GM21528 (cell line): ENCODE data around the gene PPP1R12B.

ENCODE experiments used
- ATAC-seq: cut with Tn5 transposase; IDR thresholded peaks from one replicate; pipeline ENCODE4 v1.9.1; 2021; ENCODE audit warnings: mild to moderate bottlenecking, moderate library complexity; ENCODE audit not compliant: unreplicated experiment, low FRiP score

Gene PPP1R12B, protein sequence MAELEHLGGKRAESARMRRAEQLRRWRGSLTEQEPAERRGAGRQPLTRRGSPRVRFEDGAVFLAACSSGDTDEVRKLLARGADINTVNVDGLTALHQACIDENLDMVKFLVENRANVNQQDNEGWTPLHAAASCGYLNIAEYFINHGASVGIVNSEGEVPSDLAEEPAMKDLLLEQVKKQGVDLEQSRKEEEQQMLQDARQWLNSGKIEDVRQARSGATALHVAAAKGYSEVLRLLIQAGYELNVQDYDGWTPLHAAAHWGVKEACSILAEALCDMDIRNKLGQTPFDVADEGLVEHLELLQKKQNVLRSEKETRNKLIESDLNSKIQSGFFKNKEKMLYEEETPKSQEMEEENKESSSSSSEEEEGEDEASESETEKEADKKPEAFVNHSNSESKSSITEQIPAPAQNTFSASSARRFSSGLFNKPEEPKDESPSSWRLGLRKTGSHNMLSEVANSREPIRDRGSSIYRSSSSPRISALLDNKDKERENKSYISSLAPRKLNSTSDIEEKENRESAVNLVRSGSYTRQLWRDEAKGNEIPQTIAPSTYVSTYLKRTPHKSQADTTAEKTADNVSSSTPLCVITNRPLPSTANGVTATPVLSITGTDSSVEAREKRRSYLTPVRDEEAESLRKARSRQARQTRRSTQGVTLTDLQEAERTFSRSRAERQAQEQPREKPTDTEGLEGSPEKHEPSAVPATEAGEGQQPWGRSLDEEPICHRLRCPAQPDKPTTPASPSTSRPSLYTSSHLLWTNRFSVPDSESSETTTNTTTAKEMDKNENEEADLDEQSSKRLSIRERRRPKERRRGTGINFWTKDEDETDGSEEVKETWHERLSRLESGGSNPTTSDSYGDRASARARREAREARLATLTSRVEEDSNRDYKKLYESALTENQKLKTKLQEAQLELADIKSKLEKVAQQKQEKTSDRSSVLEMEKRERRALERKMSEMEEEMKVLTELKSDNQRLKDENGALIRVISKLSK

DNA sequence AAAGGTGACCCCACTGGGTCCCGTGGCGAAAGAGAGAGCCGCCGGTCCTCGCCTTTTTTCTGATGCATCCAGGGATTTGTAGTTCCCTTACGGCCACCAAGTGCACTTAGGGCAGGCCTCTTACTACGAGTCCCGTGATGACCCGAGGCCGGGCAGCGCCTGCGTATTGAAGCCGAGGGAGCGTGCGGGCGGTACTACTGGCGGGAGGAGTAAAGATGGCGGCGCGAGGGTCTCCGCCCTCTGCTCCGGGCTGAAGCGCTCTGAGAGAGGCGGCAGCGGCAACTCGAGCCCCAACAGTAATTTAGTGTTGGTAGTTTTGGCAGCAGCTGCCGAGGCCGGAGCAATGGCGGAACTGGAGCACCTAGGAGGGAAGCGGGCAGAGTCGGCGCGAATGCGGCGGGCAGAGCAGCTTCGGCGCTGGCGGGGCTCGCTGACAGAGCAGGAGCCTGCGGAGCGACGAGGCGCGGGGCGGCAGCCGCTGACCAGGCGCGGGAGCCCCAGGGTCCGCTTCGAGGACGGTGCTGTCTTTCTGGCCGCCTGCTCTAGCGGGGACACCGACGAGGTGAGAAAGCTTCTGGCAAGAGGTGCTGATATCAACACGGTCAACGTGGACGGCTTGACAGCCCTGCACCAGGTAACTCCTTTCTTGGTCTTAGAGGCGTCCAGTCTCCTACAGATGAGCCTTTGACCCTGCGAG lies at the start of gene PPP1R12B:
TSS of gene PPP1R12B (plus strand) at position 191 of the 697 bp plus-strand sequence. CDS start at position 344, 153 bp downstream.
- peak; percentile 96 for ATAC-seq

DNA sequence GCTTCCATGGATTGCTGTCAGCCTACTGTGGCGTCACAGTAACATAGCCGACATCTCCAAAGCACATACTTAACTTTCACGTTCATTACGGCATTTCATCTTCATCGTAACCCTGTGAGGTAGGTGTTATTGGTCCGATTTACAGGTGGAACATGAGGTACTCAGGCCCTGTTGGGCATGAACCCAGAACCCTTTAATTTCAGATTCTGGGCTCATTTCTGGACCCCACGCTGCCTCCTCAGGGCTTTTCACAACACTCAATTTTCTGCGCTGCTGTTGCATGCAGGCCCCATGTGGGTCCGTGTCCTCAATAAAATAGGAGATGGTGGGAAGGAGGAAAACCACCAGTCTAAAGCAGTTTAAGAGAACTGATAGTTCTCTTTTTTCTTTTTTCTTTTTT lies 46.3 kb upstream of the PPP1R12B start:
- ATAC-seq, result no peak

DNA sequence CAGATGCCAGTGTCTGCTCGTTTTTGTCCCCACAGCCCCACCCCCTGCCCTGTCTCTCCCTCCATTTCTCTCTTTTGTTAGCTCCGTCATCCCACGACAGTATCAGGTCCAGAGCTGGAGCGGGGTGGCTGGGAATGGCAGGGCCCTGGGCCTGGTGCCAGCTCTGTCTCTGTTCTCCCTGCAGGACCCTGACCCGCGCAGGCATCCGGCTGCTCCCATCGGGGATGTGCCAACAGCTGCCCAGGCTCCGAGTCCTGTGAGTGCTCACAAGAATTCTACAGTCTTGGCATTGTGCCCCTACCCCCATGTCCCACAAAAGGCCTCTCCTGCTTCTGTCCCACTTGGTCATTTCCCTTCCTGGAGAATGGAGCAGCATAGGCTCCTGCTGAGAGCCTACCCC lies 44.1 kb upstream of the PPP1R12B start:
- no peak for ATAC-seq

DNA sequence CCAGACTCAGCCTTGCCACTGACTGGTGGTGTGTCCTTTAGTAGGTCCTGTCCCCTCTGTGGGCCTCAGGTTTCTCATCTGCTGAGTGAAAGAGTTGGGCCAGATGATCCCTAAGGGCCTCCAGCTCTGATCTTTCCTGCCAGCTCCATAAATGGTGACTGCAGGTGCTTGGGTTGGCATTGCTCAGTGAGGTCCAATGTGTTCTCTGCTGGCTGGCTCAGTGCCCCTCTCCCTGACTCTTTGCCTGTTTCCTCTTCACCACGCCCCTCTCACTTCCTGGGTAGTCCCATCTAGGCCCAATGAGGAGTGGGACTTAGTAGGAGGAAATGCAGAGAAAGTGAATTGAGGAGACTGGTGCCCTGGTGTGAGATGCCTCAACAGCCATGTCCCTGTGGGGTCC lies 43.3 kb upstream of the PPP1R12B start:
- ATAC-seq, result no peak

DNA sequence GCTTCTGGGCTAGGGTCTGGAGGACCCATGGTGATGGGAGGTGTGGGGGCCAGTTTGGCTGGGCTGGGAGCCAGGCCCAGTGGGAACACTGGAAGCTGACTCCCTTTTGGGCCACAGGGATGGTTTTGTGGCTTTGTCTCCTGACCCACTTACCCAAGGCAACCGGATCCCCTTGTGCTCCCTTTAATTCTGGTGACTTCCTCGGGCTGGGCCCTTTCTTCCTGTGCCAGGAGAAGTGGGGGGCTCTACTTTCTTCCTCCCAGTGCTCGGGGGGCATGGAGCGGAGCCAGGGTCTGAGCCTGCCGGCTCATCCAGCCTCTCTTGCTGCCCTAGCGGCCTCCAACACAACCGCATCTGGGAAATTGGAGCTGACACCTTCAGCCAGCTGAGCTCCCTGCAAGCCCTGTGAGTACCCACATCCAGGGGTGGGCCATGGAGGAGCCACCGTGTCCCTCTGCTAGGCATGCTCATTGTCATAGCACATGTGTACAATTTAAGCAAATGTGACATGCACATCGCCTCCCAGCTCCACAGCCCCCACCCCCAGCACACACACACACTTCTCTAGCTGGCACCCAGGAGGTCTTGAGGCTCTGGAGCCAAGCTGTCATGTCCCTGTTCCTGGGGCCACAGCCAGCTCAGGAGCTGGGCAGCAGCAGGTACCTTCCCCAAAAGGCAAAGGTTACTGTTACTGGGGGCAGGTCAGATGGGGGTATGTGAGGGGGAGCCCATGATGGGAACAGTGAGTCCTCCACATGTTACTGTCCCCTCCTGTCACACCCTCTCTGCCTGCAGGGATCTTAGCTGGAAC lies 41.8 kb upstream of the PPP1R12B start:
- no peak for ATAC-seq

DNA sequence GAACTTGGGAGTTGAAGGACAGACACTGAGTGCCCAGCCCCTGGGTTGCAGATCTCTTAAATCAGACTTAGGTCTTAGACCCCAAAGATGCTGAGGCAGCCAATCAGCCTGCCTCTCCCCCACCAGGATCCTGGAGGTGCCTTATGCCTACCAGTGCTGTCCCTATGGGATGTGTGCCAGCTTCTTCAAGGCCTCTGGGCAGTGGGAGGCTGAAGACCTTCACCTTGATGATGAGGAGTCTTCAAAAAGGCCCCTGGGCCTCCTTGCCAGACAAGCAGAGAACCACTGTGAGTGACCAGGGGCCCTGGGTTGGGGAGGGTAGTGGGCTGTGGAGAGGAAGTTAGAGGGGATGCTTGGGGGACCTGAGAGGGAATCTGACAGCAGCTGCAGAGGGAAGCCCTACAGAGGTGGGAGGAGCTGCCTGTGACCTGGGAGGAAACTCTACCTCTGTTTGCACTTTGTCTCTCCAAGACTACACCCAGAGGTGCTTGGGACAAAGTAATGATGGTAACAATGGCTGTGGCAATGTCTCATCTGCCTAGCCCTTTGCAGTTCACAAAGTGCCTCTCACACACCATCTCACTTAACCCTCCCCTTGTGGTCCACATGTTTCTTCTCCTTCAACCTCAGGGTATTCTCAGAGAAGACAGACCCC lies 38.3 kb upstream of the PPP1R12B start:
- no peak for ATAC-seq

DNA sequence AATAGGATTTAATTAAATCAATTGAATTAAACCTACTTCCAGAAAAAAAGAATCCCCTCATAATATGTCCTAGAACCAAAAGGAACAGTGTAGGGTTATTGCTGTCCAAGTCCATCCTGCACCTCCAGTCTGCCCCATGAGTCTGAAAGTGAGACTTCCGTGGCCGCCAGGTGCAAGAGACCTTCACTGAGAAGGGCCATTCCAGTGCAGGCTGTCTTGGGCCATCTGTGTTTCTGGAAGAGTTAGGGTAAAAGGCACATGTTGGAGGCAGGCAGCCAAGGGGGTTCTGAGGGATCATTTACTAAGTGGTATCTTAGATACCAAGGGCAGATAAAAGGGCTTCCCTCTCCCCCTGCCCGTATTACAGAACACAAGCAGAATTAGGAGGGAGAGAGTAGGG lies 37.8 kb upstream of the PPP1R12B start:
- no peak for ATAC-seq

DNA sequence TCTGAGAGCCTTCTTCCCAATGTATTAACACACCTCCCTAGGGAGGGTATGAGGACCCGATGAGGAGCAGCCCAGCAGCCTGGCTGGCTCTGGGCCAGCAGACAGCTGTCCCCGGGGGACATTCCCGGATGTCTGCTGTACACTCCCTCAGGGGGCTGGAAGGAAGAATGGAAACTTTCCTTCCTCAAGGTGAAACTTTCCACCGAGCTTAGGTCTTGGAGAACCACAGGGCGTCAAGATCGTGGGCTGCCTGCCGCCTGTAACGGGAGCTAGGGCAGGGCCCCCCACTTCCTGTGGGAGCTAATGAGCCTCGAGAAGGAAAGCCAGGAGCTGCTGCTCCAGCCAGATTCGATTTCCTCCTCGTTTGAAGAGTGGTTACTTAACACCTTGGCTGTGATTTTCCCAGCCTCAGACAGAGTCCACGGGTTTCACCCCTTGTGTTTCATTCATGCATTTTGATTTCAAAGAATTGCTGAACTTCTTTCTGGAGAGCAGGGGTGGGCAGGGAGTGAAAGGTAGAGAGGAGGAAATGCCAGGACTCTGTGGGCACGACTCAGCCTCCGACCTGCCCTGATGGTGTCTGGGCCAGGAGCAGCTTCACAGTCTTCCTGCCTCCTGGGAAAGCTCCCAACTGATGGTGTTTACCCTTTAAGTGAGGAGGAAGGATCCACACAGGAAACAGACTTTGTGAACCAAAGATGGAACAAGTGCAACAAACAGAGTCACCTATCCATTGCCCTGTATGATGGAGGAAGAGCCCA lies 36.4 kb upstream of the PPP1R12B start:
- ATAC-seq, result no peak

DNA sequence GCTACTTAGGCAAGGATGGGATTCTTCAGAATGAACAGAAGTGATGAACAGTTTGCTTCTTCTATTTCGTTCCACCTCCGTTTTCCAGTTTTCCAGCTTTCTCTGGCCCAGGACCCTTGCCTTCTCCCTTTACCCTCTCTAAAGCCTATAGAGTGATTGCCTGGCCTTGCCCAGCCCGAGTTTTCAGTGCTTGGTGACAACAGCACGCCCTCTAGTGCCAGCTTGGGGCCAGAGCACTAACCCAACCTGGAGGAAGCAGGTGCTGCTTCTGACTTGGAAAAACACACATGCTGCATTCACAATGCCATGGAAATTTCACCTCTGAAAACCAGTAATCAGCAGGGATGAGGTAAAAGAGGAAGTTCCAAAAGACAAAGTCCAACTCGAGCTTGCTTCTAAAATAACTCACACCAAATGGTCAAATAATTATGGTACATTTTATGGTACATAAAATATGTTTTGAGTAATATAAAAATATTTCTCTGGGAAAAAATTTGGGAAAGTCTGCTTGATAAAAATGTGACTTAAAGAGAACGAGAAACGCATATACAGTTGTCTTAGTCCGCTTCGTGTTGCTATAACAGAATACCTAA lies 32.8 kb upstream of the PPP1R12B start:
- ATAC-seq, result no peak

DNA sequence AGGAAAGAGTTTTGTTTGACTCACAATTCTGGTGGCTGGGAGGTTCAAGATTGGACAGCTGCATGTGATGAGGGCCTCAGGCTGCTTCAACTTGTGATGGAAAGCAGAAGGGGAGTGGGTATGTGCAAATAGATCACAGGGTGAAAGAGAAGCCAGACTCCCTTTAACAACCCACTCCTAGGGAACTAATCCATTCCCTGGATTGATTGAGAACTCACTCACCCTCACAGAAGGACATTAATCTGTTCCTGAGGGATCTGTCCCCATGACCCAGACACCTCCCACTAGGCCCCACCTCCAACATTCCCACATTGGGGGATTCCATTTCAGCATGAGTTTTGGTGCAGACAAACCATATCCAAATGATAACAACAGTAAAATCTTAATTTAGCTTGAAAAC lies 32.3 kb upstream of the PPP1R12B start:
- ATAC-seq, result no peak

DNA sequence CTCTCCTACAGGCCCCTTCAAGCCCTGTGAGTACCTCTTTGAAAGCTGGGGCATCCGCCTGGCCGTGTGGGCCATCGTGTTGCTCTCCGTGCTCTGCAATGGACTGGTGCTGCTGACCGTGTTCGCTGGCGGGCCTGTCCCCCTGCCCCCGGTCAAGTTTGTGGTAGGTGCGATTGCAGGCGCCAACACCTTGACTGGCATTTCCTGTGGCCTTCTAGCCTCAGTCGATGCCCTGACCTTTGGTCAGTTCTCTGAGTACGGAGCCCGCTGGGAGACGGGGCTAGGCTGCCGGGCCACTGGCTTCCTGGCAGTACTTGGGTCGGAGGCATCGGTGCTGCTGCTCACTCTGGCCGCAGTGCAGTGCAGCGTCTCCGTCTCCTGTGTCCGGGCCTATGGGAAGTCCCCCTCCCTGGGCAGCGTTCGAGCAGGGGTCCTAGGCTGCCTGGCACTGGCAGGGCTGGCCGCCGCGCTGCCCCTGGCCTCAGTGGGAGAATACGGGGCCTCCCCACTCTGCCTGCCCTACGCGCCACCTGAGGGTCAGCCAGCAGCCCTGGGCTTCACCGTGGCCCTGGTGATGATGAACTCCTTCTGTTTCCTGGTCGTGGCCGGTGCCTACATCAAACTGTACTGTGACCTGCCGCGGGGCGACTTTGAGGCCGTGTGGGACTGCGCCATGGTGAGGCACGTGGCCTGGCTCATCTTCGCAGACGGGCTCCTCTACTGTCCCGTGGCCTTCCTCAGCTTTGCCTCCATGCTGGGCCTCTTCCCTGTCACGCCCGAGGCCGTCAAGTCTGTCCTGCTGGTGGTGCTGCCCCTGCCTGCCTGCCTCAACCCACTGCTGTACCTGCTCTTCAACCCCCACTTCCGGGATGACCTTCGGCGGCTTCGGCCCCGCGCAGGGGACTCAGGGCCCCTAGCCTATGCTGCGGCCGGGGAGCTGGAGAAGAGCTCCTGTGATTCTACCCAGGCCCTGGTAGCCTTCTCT lies 30.3 kb upstream of the PPP1R12B start:
- ATAC-seq, result no peak

DNA sequence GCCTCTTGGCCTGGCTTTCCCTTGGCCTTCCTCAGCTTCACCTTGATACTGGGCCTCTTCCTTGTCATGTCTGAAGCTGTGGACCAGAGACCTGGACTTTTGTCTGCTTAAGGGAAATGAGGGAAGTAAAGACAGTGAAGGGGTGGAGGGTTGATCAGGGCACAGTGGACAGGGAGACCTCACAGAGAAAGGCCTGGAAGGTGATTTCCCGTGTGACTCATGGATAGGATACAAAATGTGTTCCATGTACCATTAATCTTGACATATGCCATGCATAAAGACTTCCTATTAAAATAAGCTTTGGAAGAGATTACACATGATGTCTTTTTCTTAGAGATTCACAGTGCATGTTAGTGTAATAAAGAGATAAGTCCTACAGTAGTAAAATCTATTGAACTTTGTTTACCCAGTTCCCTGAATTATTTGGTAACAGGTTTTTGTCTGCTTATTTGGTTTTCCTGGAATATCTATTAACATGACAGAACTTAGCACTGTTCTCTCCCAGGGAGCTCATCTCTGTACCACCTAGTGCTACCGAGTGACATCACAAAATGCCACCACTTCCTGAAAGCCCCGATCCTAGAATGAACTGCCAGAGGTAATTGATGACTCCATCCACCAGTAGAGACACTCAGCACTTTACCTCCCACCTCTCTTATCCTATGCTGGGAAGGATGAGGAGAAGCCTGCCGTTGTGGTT lies 29.0 kb upstream of the PPP1R12B start:
- ATAC-seq, result no peak

DNA sequence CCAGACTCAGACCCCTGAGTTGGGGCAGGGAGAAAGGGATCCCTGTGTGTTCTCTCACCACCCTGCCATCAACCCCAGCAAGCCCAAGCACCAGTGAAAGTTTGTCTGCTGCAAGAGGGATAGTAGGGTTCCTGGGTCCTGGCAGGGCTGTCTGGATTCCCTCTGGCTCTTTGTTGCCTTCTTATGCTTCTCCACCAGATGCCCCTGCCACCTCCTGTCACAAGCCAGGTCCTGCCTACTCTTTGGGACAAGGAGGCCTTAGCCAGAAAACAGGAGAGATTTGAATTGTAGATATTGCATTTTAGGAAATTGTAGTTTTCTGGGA lies 28.5 kb upstream of the PPP1R12B start:
- no peak for ATAC-seq

DNA sequence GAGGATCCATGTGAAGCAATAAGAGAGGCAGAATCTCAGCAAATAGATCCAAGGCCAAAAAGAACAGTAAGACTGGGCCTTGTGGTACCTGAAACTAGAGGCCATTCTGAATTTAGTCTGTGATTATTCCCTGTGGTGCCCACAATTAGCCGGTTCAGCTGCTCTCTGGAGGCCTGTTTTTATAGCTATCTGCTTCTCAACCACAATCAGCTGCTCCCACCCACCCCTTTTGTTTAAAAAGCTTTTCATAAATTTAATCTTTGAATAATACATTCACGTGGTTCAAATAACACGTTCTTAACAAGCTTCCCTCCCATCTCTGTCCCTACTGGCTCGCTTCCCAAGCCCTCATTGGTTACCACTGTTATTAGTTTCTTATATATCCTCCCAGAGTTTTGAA lies 24.8 kb upstream of the PPP1R12B start:
- no peak for ATAC-seq

DNA sequence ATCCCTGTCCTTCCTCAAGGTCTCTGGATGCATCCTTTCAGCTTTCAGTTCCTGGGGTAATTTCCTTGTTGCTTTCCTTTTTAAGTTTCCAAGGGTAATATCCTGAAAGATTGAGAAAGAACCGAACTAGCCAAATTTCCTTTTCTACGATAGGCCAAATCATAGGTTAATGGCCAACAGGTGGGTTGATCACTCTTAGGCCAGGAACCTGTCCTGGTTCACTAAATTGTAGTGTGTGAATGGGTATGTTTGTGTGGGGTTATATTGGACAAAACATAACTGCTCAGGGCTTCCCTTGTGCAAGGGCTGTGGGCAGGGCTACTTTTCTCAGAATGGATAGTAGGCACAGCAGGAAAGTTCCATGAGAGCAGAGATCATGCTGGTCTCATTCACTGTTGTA lies 23.9 kb upstream of the PPP1R12B start:
- ATAC-seq, result no peak

DNA sequence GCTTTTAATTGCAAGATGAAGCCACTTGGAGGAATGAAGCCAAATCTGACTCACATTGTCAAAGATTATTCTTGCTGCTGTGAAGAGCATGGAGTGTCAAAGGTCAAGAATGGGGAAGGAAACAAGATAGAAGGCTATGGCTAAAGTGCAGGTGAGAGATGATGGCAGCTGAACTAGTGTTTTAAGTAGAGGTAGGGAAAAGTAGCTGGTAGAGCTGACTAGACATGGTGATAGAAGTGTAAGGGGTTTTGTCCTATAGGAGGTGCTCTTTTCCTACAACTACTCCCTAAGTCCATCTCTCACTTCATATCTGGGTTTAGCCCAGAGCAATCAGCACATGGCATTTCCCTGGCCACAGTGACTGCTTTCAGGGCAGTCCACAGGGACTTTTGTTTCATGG lies 18.6 kb upstream of the PPP1R12B start:
- ATAC-seq, result no peak

DNA sequence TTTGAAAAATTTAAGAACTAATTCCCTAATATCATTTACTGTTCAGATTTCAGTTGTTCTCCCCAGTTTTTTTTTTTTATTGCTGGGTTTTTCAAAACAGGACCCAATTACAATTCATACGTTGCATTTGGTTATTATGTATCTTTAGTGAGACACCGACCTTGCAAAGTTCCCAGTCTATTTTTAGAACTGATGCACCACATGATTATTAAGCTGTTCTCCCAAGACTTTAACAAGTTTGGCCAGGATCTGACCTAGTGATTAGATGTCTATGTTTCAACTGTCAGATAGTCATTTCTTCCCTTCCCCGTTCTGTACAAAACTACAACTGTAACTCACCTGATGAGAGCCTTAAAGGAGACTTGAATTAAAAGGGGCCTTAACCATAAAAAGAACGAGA lies 14.6 kb upstream of the PPP1R12B start:
- no peak for ATAC-seq
